HuH-7 (cell line): ENCODE data around the gene USP7.
A peak's percentile ranks its signal among the peaks of the same experiment; 100 is the strongest.

Experiments used
- DNase-seq: peaks from one replicate; pipeline ENCODE4 v3.0.0; 2011; ENCODE audit warnings: low spot score

USP7 gene

GRCh38 chr16:8861563-8862308 lies 102.0 kb downstream of the USP7 start:
- DNase-seq = no peak

DNA sequence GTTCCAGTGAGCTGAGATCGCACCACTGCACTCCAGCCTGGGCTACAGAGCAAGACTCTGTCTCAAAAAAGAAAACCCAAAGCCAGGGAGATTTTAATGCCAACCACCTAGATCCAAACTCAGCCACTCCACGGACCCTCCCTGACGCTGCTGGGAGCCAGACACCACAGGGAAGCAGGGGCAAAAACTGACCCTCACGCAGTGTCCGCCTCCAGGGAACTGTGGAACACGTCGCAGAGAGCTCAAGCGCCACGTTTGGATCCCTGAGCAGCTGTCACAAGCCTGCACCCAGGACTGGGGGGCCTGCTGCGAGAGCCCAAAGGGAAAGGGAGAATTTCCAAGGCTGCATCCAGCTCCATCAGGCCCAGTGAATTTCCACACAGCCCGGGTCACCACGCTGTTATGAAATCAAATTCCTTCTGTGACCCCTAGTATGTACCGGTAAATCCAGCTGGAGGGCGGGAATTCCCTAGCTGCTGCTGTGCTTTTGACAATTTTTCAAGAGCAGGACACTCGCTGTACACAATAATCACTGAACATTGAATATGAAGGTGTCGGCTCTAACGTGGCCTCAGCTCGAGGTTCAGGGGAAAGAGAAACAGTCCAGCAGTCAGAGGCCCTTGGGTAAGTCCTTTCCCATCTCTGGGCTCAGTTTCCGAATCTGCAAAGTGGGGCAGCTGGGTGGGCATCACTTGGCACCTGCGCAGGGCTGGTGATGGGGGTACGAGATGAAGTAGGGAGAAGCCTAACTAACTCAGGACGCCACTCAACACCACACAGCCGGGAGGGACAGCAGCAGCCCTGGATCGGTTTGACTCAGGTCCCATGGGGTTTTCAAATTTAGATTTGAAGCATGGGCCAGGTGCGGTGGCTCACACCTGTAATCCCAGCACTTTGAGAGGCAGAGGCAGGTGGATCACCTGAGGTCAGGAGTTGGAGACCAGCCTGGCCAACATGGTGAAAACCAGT lies 103.5 kb downstream of the USP7 start:
- DNase-seq = peak; percentile 77

- no peak for DNase-seq
These were observed 104.5 kb downstream of the USP7 start for GRCh38 chr16:8858994-8859912.

DNA sequence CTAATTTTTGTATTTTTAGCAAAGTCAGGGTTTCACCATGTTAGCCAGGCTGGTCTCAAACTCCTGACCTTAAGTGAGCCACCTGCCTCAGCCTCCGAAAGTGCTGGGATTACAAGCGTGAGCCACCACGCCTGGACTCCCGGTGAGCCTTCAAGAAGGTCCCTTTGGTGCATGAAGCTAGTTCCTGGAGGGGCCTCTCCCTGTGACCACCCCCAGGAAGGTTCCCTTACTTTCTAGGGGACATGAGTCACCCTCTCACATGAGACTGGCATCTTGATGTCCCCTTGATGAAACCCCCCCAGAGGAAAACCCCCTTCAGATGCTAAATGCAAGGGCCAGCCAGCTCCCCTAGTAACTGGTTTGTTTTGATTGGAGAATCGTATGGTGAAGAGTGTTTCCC lies 107.7 kb downstream of the USP7 start:
- DNase-seq = no peak

DNA sequence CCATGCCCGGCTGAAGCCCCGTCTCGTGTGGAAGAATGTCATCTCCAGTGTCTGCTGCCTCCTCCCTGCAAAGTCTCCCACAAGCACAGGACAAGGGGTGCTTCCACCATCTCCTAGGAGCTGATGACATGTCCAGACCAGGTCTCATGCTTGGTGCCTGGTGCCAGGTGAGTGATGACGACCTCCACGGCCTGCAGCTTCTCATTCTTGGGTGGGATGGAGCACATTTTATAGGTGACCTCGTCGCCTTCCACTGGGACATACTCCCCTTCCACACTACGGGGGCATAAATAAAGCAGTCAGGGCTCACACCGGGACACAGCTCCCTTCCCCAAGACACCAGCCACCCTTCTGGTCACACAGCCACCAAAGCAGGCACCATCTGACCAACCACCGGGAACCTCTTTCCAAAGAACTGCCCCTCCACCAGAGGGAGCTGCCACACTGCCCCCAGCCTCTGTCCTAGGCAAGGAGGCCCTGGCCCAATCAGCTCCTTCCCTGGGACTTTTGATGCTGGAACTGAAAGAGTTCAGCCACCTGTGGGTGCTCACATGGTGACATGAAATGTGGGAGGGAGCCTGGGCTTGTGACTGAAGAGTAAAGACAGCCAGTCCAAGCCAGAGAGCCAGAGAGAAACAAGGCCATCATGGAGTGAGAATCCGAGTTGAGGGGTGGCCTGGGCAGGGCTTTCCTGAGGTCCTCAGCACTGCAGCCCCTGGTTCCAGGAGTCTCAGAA lies 108.5 kb downstream of the USP7 start:
- DNase-seq = no peak

DNA sequence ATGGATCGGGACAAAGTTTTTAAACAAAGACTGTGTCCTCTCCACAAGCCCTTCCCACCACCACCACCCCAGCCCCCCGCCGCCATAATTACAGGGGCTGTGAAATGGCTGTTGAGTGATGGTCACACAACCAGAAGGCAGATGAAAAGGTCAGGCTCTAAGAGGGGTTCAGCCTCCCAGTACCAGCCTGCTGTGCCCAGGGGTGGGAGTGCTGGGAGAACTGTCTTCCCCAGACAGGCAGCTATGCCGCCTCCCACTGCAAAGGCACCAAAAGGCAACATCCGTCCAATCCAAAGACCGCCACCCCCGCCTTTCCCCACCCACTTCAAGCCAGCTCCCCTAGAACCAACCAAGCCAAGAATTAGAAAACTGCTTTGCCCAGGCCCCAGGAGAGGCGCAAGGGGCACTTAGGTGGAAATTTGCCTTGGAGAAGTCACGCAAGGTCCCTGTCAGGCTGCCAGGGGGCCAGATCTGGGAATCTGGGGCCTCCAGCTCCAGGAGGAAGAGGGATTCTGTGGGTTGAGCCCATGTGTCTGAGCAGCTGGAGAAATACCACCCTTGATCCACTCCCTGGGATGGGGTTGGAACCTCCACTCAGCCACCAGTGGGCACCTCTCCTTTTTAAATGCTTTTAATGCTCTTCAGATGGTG lies 109.3 kb downstream of the USP7 start:
- no peak for DNase-seq

DNA sequence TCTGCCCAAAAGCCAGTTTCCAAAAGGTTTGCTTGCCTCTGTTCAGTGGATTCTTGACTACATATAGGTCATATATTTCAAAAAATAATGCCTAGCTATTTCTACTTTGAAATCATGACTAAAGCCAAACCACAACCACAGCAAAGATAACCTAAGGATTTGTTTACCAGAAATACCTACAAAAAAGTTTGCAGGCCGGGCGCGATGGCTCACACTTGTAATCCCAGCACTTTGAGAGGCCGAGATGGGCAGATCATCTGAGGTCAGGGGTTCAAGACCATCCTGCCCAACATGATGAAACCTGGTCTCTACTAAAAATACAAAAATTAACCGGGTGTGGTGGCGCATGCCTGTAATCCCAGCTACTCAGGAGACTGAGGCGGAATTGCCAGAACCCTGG lies 110.1 kb downstream of the USP7 start:
- DNase-seq = no peak

DNA sequence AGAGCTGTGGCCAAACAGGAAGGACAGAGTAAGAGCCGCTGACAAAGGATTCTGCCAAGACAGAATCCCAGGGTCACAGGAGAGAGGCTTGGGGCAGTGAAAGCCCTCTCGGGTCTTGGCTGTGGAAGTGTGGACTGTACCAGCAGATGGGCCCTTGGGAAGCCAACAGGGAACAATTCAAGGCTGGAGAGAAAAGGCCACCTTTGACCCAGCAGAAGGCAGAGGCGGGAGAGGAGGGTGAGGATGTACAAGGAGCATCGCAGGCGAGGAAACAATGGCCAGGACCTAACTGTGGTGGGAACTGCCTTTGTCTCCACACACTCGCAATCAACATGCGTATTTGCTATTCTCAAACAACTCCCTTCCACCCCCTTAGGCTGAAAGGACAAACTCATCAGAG lies 110.6 kb downstream of the USP7 start:
- DNase-seq = no peak

GRCh38 chr16:8852534-8852933 lies 111.2 kb downstream of the USP7 start:
- no peak for DNase-seq

GRCh38 chr16:8851761-8852403 lies 111.8 kb downstream of the USP7 start:
- DNase-seq = no peak

DNA sequence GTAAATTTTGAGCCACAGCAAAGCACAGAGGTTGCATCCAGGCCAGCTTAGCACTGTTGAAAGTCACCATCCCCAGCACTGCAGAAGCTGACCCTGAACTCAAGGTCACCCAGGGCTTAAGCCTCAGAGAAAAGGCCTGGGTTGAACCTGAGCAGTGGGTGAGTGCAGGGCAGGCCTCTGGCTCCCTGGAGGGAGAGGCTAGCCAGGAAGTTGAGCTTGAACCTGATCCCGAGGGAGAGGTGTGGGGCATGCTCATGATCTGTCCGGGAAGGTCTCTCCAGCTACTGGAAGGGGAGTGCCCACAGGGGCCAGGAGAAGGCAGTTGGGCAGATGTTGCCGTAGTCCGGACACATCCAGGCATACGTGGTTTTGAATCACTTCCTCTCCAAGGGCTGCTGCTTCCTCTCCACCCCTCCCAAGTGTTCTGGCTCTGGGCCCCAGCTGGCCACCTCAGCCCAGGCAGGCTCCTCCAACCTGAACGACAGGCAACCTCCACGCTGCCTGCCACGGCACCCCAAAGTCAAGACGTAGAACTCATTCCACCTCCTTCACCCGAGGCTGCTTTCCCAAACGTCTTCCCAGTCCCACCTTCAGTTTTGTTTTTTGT lies 113.3 kb downstream of the USP7 start:
- DNase-seq = no peak

GRCh38 chr16:8849411-8850011 lies 114.2 kb downstream of the USP7 start:
- no peak for DNase-seq

DNA sequence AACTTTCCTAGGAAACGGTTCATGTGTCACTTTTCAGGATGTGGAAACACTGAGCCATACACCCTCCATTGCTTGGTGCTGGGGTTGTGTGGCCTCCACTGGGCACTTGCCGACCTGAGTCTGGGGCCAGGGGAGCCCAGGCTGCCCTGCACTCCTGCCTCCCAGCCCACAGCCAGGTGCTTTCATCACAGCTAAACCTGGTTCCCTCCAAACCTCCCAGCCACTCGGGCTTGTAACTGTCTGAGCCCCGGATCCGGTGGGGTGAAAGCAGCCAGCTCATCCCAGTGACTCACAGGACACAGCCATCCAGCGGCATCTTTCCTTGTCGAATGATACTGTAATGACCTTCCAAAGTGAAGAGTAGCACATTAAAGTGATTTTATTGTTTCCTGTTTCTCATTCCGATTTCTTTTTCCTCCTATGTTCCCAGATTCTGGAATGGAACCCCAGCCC lies 114.7 kb downstream of the USP7 start:
- DNase-seq = no peak

GRCh38 chr16:8848231-8848938 lies 115.3 kb downstream of the USP7 start:
- no peak for DNase-seq

DNA sequence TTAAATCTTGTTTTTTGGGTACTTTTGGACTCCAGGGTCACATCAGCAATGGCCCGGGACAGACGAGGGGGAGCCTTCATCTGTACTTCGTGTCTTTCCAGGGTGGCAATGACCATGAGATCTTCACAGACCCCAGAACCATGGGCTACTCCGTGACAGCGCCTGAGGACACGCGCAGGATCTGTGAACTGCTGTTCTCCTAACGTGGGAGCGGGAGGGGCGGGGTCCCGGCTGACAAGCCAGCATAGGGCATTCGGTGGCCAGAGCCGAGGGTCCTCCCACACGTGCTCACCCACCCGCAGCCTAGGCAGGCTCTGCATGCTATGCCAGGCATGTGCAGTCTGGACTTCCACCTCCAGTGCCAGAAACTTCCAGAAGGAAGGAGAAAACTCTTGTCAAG lies 116.1 kb downstream of the USP7 start:
- DNase-seq = no peak

- no peak for DNase-seq
These were observed 116.6 kb downstream of the USP7 start for GRCh38 chr16:8847145-8847544.

- DNase-seq = no peak
These were observed 117.2 kb downstream of the USP7 start for GRCh38 chr16:8846401-8846932.

DNA sequence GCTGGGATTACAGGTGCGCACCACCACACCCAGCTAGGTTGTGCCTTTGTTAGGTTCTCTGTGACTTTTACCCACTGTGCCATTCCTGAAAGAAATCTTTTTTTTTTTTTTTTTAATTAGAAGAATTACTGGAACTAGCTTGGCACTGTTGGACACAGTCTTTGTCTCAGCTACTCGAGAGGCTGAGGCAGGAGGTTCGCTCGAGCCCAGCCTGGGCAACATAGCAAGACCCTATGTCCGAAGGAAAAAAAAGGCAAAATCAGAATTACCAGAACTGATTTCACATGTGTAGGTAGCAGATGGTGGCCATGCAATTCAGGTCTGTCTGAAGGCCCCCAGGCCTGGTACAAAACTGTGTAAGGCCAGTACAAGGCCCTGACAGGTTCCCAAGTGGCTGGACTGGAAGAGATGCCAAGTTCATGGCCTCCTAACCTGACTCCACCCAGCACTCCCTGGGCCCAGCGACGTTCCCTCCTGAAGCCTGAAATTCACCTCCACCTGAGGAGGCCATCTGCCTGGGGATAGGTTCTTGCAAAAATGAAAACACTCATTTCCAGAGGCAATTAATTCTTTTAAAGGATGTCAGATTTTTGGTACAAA lies 117.9 kb downstream of the USP7 start:
- DNase-seq = no peak
